Measurements from ENCODE around the gene KCNJ1. TPM values are rescaled to one million over a fixed set of nuclear protein-coding genes. Genes with fewer than 3 reads are reported as not detected.

The KCNJ1 gene
- total RNA-seq, 2 experiments from 2014 or later, result not detected

DNA sequence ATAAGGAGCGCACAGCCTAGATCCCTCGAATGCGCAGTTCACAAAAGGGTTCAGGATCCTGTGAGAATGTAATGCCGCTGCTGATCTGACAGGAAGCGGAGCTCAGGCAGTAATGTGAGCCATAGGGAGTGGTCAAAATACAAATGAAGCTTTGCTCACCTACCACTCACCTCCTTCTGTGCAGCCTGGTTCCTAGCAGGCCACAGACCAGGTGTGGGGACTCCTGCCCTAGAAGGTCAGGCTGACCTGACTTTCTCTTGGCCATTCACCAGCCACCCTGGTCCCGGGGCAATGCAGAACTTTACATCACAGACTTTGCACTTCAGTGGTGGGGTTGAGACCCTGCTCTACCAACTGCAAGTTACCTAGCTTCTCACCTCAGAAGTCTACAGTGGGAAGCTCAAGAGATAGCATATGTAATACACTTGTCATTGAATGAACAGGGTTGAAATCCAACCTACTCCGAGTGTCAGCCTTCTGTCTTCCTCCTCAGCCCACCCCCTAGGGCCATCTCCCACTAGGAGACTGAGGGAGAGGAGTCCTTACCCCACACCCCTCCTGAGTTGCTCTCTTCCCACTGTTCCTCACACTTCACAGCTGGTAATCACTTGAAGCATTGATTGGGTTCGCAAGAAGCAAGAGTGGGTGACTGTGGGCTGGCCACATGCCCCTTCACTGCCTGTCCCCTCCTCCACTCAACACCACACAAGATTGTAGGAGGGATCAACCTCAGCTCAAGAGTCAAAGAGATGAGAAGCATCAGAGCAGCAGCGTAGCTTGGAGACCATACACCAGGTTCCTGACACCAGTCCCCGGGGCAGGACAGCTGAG, 2.0 kb upstream of the KCNJ1 start:
- no peaks in the 10 kb centered on the region for H3K36me3 Mint-ChIP-seq (ENCODE audit: low read depth)
- POLR2A ChIA-PET, result no interaction called here
- DNase-seq, result peak; percentile 45
- CTCF ChIA-PET, result interaction anchor here (0.6 to 1.4 kb wide), 6 partner anchors 15 to 138 kb away, joined by 3 to 6 read pairs (median 4); no protein-coding TSS in a partner anchor
- H3K4me1 Mint-ChIP-seq, result no peaks in the 10 kb centered on the region
- no peaks in the 10 kb centered on the region for H3K9me3 Mint-ChIP-seq
- H3K27me3 Mint-ChIP-seq, result peaks cover 4% of the 10 kb centered on the region
- no peak overlapping the region for H3K27ac Mint-ChIP-seq
- H3K4me3 Mint-ChIP-seq, result no peak overlapping the region

DNA sequence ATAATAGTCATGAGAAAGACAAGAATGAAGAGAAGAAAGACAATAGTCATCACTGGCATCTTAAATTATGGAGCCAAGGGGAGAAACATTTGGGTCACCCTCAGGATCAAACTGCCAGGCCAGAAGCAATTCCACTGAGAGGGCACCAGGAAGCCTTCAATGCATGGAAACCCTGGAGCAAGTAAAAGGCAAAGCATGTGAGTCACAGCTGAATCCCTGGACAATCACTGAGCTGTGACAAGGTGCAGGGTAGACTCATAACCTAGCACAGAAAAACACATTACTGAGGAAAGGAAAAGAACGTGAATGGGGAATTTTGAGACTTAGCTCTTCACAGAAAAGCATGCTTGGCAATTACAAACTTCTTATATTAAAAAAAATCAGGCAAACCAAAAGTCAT, 1.6 kb downstream of the KCNJ1 start:
- no peak for DNase-seq
- no peak overlapping the region for H3K4me3 Mint-ChIP-seq
- H3K27ac Mint-ChIP-seq, result no peak overlapping the region
- ChIA-PET CTCF (interaction anchor here (1.0 to 1.5 kb wide), 2 partner anchors 15 to 693 kb away, joined by 4 read pairs; no protein-coding TSS in a partner anchor), POLR2A (no interaction called here)
- no peaks in the 10 kb centered on the region for H3K36me3 Mint-ChIP-seq (ENCODE audit: low read depth)
- peaks cover 2% of the 10 kb centered on the region for H3K27me3 Mint-ChIP-seq
- no peaks in the 10 kb centered on the region for H3K9me3 Mint-ChIP-seq
- no peaks in the 10 kb centered on the region for H3K4me1 Mint-ChIP-seq

DNA sequence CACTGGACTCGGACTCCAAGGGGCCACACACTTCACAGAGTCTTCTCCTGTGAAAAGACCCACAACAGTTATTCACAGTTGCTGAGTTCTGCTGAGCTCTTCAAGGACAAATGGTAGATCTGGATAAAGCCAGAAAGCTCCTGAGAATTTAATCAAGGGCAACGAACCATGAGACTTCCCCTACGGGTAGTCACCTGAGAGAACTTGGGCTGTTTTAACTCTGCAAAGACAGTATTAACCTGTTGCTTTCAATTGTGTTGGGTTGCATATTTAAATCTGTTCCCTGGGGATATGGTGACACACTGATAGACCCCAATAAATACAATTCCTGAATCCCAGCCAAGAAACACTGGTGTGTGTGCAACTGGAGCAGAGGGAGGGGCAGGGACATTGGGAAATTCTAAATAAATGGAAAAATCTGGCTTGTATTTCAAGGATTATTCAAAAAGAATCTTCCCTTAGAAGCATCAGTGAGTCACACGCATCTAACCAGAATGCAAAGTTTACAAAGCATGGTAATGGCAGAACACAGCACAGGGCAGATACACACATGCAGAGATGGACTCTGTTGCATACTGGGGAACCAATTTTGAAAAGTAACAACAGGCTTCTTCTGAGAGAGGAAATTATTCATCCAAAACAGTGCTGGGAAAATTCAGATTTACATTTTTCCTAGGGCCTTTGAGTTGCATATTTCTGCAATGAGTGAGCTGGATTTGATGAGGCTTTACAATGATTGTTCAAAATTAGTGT, 4.0 kb downstream of the KCNJ1 start:
- Mint-ChIP-seq H3K9me3 (no peaks in the 10 kb centered on the region), H3K36me3 (ENCODE audit: low read depth) (no peaks in the 10 kb centered on the region), H3K4me1 (peaks cover 7% of the 10 kb centered on the region), H3K27ac (no peak overlapping the region), H3K4me3 (no peak overlapping the region), H3K27me3 (peaks cover 5% of the 10 kb centered on the region)
- no peak for DNase-seq
- ChIA-PET CTCF (interaction anchor here (0.8 kb wide), 1 partner anchor 36 kb away, joined by 3 read pairs; no protein-coding TSS in a partner anchor), POLR2A (no interaction called here)

DNA sequence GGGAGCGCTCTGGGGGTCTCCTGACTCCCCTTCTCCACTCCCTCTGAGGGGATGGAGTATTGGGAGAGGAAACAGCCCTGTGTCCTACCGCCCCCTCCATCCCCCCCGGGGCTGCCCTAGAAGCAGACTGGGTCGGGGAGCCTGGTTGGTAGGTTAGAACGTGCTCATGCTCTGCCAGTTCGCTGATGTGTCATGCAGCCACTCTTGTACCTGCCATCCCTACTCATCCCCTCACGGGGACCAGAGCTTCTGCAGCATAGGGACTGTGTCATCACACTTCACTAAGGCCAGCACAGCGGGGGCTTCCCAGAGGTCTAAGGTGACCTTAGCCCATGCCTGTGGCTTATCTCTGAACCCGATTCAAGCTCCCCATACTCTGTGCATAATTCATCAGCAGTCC, 4.7 kb downstream of the KCNJ1 start:
- CTCF ChIA-PET, result interaction anchor here (0.6 to 0.8 kb wide), 2 partner anchors 35 to 939 kb away, joined by 3 read pairs; no protein-coding TSS in a partner anchor

DNA sequence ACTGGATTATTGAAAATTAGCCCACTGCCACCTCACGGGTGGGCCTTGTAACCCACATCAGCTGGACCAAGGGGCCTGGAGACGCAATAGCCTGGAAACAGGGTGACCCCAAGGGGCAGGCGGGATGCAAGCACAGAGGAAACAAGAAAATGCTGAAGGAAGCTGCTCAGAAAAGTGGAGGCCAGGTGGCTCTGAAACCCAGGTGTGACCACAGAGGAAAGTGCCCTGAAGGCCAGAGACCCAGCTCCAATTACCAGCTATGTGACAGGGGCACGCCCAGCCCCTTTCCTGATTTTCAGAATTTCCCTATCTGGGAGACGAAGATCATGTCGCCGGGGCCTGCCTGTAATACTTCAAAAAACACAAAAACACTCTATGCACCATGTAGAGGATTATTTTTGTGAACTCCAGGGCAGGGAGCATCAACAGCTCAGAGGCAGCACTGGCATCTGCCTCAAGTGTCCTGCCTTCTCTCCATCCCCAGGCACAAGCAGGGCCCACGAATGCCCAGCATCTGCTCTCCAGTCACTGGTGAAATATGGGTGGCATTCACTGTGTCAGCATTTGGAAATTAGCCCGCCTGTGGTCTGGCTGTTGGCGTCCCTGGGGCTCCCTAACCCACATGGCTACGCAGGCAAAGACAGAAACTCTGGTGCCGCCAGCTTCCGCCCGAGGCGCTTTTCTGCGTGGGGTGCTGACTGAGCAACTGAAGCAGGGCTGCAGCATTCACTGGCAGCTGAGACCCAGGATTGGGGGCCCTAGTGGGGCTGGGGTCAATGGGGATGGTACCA, 6.3 kb downstream of the KCNJ1 start:
- no peak overlapping the region for H3K27ac Mint-ChIP-seq
- DNase-seq, result no peak
- ChIA-PET POLR2A (no interaction called here), CTCF (interaction anchor here (0.6 to 1.4 kb wide), 3 partner anchors 12 to 831 kb away, joined by 3 to 5 read pairs (median 3); no protein-coding TSS in a partner anchor)
- peaks cover 7% of the 10 kb centered on the region for H3K4me1 Mint-ChIP-seq
- no peaks in the 10 kb centered on the region for H3K9me3 Mint-ChIP-seq
- H3K36me3 Mint-ChIP-seq (ENCODE audit: low read depth), result no peaks in the 10 kb centered on the region
- H3K27me3 Mint-ChIP-seq, result peaks cover 6% of the 10 kb centered on the region
- no peak overlapping the region for H3K4me3 Mint-ChIP-seq

More for the DNA sequence above, 4.7 kb downstream of the KCNJ1 start:
- Mint-ChIP-seq H3K4me1 (peaks cover 7% of the 10 kb centered on the region), H3K36me3 (ENCODE audit: low read depth) (no peaks in the 10 kb centered on the region), H3K27ac (no peak overlapping the region), H3K9me3 (no peaks in the 10 kb centered on the region), H3K27me3 (peaks cover 6% of the 10 kb centered on the region), H3K4me3 (no peak overlapping the region)
- POLR2A ChIA-PET, result no interaction called here
- no peak for DNase-seq

DNA sequence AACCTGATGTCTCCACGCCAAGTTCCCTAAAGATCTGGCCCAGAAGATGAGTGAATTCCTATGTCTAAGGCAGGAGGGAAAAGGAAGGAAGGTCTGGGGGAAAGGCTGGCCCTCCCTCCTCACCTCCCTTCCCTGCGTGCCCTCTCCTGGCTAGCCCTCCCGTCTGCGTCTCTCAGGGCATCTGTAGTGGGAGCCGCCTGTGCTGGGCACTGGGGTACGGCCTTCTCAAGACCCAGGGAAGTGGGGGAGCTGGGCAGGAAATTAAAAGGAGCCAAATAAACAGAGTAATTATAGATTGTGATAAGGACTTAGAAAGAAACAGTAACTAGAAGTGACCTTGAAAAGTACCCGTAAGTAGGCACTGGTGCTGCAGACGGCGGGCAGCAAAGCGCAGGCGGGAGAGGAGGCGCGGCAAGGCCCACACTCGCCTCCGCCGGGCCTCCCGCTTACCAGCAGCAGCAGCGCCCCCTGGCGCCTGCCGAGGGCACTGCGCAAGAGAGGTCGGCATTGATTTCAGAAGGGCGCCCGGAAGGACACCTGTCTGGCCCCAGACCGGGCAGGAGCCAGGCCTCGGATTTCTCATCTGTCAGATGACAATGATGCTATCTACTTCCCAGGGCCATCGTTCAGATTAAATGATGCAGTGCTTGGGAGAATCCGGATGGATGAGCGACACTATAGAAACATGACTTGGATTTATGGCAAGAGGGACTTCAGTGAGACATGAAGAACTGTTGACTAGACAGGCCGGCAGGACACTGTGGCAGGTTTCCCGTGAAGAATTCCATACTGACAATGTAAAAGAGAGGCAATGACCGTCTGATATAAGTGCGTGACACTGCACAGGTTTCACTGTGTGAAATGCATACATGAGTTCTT, 7.3 kb downstream of the KCNJ1 start:
- Mint-ChIP-seq H3K36me3 (ENCODE audit: low read depth) (no peaks in the 10 kb centered on the region), H3K27me3 (peaks cover 6% of the 10 kb centered on the region), H3K9me3 (no peaks in the 10 kb centered on the region), H3K4me3 (no peak overlapping the region), H3K4me1 (peaks cover 7% of the 10 kb centered on the region), H3K27ac (no peak overlapping the region)
- CTCF ChIA-PET, result interaction anchor here (0.6 to 1.4 kb wide), 4 partner anchors 11 to 687 kb away, joined by 3 to 6 read pairs (median 4); no protein-coding TSS in a partner anchor
- POLR2A ChIA-PET, result no interaction called here
- DNase-seq, result peak; percentile 75

DNA sequence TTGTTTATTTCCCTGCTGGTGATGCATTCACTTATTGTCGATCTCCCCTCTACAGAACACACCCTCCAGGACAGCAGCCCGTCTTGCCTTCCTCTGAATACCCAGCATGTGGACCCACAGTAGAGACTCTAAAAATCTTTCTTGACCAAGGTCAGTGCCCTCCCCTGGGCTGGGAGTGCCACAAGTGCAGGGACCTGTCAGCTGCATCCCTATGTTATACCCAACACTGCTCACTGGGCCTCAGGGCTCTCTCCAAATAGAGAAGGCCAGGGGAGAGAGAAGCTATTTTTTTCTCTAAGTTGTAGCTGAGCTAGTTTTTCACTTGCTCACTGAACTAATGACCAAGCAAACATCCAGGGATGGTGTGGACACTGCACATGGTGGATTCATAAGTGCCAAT, 9.8 kb downstream of the KCNJ1 start:
- no peaks in the 10 kb centered on the region for H3K9me3 Mint-ChIP-seq
- H3K27me3 Mint-ChIP-seq, result peaks cover 4% of the 10 kb centered on the region
- H3K36me3 Mint-ChIP-seq (ENCODE audit: low read depth), result no peaks in the 10 kb centered on the region
- ChIA-PET POLR2A (no interaction called here), CTCF (interaction anchor here (0.9 to 1.9 kb wide), 3 partner anchors 9 to 700 kb away, joined by 4 to 12 read pairs (median 6); no protein-coding TSS in a partner anchor)
- H3K4me1 Mint-ChIP-seq, result peaks cover 7% of the 10 kb centered on the region
- no peak for DNase-seq
- H3K27ac Mint-ChIP-seq, result no peak overlapping the region
- H3K4me3 Mint-ChIP-seq, result no peak overlapping the region

DNA sequence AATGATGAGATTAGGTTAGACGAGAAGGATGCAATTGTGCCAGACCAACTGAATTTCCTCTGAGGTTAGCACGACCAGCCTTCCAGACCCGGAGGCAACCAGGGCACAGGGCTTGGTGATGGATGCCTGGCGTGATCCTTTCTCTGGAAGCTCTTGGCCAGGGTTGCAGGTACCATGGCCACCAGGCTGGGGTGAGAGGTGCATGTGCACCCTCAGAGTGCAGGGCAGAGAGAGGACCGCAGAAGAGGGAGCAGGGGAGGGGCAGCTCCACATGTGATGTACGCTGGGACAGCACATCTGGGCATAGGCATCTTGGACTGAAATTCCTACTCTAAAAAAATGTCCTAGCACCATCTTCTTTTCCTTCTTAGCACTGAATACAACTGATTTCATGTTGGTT, 10.9 kb downstream of the KCNJ1 start:
- no peak overlapping the region for H3K27ac Mint-ChIP-seq
- no peak overlapping the region for H3K4me3 Mint-ChIP-seq
- peaks cover 4% of the 10 kb centered on the region for H3K27me3 Mint-ChIP-seq
- ChIA-PET POLR2A (no interaction called here), CTCF (interaction anchor here (1.1 to 1.8 kb wide), 2 partner anchors 677 to 699 kb away, joined by 3 to 6 read pairs; no protein-coding TSS in a partner anchor)
- no peaks in the 10 kb centered on the region for H3K9me3 Mint-ChIP-seq
- no peak for DNase-seq
- peaks cover 7% of the 10 kb centered on the region for H3K4me1 Mint-ChIP-seq
- H3K36me3 Mint-ChIP-seq (ENCODE audit: low read depth), result no peaks in the 10 kb centered on the region

DNA sequence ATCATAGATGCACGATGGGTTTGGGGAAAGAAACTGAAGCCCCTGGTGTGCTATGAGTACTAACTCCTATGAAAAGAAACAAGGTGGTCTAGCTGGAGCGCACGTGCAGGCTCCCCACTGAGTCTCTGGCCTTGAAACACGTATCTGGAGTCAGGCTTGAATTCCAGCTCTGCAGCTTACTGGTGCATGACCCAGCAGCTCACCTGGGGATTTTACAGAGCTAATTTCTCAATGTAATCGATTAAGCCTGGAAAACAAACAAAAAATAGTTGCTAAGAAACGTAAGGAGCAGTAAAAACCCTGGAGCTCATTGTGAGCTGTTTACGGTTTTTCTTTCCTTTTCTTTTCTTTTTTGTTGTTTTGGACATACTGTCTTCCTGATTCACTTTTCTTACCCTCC, 12.3 kb downstream of the KCNJ1 start:
- no peaks in the 10 kb centered on the region for H3K9me3 Mint-ChIP-seq
- H3K27ac Mint-ChIP-seq, result no peak overlapping the region
- no peaks in the 10 kb centered on the region for H3K36me3 Mint-ChIP-seq (ENCODE audit: low read depth)
- H3K27me3 Mint-ChIP-seq, result peaks cover 4% of the 10 kb centered on the region
- DNase-seq, result no peak
- no peak overlapping the region for H3K4me3 Mint-ChIP-seq
- H3K4me1 Mint-ChIP-seq, result peaks cover 3% of the 10 kb centered on the region
- ChIA-PET POLR2A (no interaction called here), CTCF (interaction anchor here (1.0 to 1.8 kb wide), 3 partner anchors 24 to 697 kb away, joined by 5 to 6 read pairs (median 5); no protein-coding TSS in a partner anchor)

DNA sequence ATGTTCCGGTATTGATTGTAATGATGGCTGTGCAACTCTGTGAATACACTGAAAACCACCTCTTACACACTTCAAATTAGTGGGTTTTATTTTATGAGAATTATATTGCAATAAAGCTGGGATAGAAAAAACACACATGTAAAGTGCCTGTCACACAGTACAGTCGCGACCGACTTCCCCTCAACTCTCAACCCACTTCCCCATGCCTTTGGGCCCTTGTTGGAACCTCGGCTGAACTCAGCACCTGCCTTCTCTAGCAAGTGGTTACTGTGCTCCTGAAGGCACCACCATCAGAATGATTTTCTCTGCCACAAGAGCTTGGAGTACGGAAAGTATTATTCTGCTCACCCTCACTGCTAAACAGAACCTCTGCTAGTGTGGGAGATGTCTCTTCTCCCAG, 13.5 kb downstream of the KCNJ1 start:
- ChIA-PET POLR2A (no interaction called here), CTCF (interaction anchor here (1.1 to 2.3 kb wide), 3 partner anchors 22 to 684 kb away, joined by 3 to 8 read pairs (median 5); no protein-coding TSS in a partner anchor)
- H3K4me1 Mint-ChIP-seq, result peaks cover 4% of the 10 kb centered on the region
- no peak overlapping the region for H3K27ac Mint-ChIP-seq
- H3K27me3 Mint-ChIP-seq, result peaks cover 4% of the 10 kb centered on the region
- DNase-seq, result no peak
- H3K36me3 Mint-ChIP-seq (ENCODE audit: low read depth), result no peaks in the 10 kb centered on the region
- no peak overlapping the region for H3K4me3 Mint-ChIP-seq
- no peaks in the 10 kb centered on the region for H3K9me3 Mint-ChIP-seq

DNA sequence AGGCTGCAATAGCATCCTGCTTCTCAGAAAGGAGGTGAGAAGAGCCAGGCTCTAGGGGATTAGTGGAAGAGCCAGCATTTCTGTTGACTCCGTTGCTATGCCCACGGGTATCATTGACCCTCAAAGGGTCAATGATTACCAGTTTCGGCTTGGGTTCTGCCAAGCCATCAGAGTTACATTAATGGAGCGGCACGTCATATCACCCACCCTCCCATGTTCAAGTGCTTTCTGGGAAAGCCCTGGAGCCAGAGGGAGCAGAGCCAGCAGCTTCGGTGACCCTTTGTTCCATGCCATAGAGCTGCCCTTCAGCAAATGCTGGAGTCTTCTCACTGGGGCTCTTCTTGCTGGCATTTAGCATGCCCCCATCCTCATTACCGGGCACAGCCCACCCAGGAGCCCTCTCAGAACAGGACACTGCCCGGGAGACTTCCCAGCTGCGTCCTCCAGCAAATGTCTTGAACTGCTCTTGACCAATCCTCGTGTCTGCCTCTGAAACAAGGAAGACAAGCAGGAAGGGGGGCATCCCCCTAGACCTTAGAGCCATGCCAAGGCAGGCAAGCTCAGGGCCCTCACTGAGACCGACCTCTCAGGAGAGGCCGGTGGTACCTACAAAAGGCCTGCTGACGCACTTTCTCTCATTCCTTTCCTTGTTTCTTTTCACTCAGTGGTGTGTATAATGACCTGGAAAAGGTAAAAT, 14.6 kb downstream of the KCNJ1 start:
- no peak overlapping the region for H3K27ac Mint-ChIP-seq
- CTCF ChIA-PET, result interaction anchor here (1.1 to 2.3 kb wide), 3 partner anchors 21 to 682 kb away, joined by 3 to 8 read pairs (median 5); no protein-coding TSS in a partner anchor
- peaks cover 6% of the 10 kb centered on the region for H3K4me1 Mint-ChIP-seq
- DNase-seq, result no peak
- POLR2A ChIA-PET, result no interaction called here
- H3K27me3 Mint-ChIP-seq, result no peaks in the 10 kb centered on the region
- no peaks in the 10 kb centered on the region for H3K36me3 Mint-ChIP-seq (ENCODE audit: low read depth)
- no peaks in the 10 kb centered on the region for H3K9me3 Mint-ChIP-seq
- H3K4me3 Mint-ChIP-seq, result no peak overlapping the region

Measured in activated CD4-positive, alpha-beta T cell treated with anti-CD3 and anti-CD28 coated beads, Interleukin-2, amount 10 ng/mL, durations not matched to agents 7 days and 5 days (primary cell).